Neural progenitor cell (in vitro differentiated cells): Measurements from ENCODE around the gene UROC1.

ENCODE experiments used
- CTCF ChIP-seq: fragments of 200-600 bp; sonication (generic); IDR thresholded peaks from 2 replicates; pipeline ENCODE4 v1.5.1; 2017; ENCODE audit warnings: antibody characterized with exemption, mild to moderate bottlenecking
- EZH2 ChIP-seq: fragments of 200-600 bp; sonication (generic); IDR thresholded peaks from 2 replicates; pipeline ENCODE4 v1.6.1; 2017; ENCODE audit warnings: antibody characterized with exemption, mild to moderate bottlenecking, moderate library complexity

- TF ChIP-seq CTCF (no peak), EZH2 (no peak)
These were observed 75.3 kb downstream of the UROC1 start for GRCh38 chr3:126442094-126442855.
